Smooth muscle cell of the brain vasculature (primary cell): ENCODE data around the gene MDGA2.

Experiments used
- DNase-seq: peaks from one replicate; pipeline ENCODE4 v3.0.0-alpha.2; 2012; ENCODE audit warnings: low read depth, low spot score

The MDGA2 gene

GRCh38 chr14:47490353-47490752 lies 185.1 kb downstream of the MDGA2 start:
- no peak for DNase-seq

GRCh38 chr14:47485421-47485820 lies 190.0 kb downstream of the MDGA2 start:
- DNase-seq: no peak

DNA sequence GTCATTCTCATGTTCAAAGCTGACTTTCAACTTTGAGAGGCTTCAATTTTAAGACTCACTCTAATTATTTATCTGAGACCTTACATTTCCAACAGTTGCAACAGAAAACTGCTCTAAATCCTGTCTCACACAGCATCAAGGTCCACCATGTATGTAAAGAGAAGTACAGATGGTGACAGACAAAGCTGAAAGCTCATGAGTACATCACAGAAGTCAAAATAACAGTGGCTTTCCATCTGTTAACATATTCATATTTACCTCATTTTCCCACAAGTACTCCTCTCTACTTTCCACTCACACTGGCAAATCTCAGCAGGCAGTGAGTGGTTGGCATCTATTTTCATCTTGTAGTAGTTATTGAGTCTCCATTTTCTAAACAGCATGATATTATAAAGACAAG lies 192.0 kb downstream of the MDGA2 start:
- no peak for DNase-seq

GRCh38 chr14:47471075-47471474 lies 204.3 kb downstream of the MDGA2 start:
- no peak for DNase-seq

DNA sequence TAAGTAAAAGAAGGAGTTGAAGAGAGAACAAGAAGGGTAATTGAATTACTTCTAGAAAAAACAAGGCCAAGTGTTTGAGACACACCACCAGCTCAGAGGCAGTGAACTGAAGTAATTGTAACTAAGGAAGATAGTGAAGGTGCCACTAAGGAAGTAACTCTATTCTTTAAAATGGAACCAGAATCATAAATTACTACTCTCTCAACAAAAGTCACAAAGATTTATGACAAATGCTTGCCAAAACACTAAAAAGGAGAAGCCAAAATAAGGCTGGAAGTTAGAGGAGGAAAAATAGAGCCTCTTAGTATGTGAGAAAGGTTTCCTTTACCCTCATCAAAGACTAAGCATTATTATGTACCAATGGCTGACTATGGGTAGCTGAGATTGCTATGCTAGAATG lies 208.5 kb downstream of the MDGA2 start:
- DNase-seq: no peak

GRCh38 chr14:47454025-47454424 lies 221.4 kb downstream of the MDGA2 start:
- no peak for DNase-seq

DNA sequence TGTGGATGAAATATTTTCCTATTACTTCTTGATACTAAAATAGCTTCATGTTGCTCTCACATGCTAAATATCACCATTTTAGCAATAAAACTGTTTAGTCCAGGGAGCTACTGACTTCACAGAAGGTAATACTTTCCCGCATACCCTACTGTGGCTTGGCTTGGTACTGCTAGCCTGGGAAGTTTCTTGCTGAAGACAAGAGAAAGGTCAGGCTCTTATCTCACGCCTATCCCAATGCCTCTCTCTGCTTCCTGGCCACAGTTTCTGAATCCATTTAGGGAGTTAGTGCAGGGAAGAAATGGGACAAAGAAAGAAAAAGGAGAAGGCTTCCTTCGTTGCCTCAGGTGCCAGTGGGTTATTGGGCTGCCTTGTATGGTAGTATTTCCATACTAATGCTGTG lies 228.3 kb downstream of the MDGA2 start:
- no peak for DNase-seq

- no peak for DNase-seq
Observed at GRCh38 chr14:47442211-47442610, 233.2 kb downstream of the MDGA2 start.

GRCh38 chr14:47439953-47440352 lies 235.5 kb downstream of the MDGA2 start:
- DNase-seq: no peak

GRCh38 chr14:47438650-47439140 lies 236.7 kb downstream of the MDGA2 start:
- no peak for DNase-seq

- no peak for DNase-seq
Observed at GRCh38 chr14:47435331-47435965, 240.0 kb downstream of the MDGA2 start.

DNA sequence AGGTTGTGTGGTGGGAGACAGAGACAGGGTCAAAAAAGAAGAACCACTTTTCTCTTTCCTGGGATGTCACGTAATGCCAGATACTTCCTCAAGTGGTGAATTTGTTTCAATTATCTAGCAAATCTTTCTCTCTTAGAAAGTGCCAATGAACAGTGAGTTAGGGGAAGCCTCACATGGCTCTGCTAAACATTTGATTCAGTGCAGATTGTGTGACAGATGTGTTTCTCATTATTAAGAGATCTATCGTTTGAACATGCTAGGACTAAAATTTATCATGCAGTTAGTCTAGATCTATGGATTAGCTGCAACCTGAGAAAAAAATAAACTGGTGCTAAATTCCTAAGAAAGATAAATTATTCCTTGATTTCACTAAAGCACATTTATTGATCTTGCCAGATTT lies 247.8 kb downstream of the MDGA2 start:
- no peak for DNase-seq

GRCh38 chr14:47425302-47425701 lies 250.1 kb downstream of the MDGA2 start:
- DNase-seq: no peak

GRCh38 chr14:47422191-47422590 lies 253.2 kb downstream of the MDGA2 start:
- DNase-seq: no peak

DNA sequence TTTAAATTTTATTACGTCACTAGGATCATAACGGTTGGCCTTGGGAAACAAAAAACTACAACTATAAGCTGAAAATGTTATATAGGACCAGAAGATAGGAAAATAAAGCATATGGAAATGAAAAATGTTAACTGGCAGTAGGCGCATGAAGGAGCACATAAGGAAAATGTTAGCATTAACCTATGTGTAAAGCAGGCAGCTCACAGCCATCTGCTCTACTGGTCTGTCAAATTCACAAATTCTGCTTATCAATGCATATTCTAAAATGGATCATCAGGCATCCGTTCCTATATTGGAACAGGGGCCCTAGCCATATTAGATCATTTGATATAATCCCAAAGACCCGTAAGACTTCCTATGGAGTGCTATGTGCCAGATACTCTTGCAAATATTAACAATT lies 263.9 kb downstream of the MDGA2 start:
- DNase-seq: no peak

GRCh38 chr14:47392326-47392725 lies 283.1 kb downstream of the MDGA2 start:
- DNase-seq: peak; percentile 91

- no peak for DNase-seq
Observed at GRCh38 chr14:47390831-47391504, 284.4 kb downstream of the MDGA2 start.

- DNase-seq: no peak
Observed at GRCh38 chr14:47389535-47389934, 285.9 kb downstream of the MDGA2 start.

- no peak for DNase-seq
Observed at GRCh38 chr14:47366006-47366405, 309.4 kb downstream of the MDGA2 start.

GRCh38 chr14:47365233-47365632 lies 310.2 kb downstream of the MDGA2 start:
- DNase-seq: no peak

DNA sequence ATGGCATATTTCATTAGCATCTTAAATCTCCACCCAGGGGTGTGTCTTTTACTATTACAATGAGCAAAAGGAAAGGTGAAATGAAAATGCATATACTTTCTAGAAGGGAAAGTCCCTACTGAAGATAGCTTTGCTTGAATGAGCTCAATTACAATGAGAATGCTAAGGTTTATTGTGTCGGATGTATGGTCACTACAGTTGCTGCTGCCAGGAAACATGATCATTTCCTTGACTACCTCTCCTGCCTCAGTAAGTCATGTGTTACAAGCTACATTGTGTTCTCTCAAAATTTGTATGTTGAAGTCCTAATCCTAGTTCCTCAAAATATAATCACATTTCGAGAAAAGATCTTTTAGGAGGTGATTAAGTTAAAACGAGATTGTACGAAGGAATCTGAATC lies 322.2 kb downstream of the MDGA2 start:
- DNase-seq: no peak

GRCh38 chr14:47346849-47347248 lies 328.6 kb downstream of the MDGA2 start:
- no peak for DNase-seq

DNA sequence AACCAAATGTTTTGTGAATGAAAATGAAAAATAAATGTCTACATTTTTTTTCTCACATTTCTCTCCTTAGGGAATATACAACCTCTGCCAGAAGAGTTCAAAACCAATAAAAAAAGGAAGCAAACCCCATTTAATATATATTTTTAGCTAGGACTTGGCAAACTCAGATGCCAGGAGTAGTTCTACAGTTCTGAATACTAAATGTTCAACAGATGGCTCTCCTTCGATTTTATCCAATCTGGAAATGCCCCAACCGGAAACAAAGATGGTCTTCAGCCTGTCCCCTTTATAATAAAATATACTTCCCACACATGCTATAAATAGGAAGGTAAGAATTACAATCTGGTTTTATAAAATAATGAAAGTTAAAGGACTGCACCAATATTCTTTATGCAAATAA lies 330.4 kb downstream of the MDGA2 start:
- no peak for DNase-seq
